ENCODE measurements around the gene ZNF736.
A peak's percentile ranks its signal among the peaks of the same experiment; 100 is the strongest.
"Not testable (repeated sequence)": the region's sequence is repeated elsewhere in the genome, so short reads cannot be mapped to it uniquely, and the experiment has no call there.

ZNF736 gene

GRCh38 chr7:64313740-64314491, at the start of gene ZNF736:
ZNF736 (plus strand) TSS chr7:64313961; CDS start chr7:64314151, 190 bp downstream.
- no peaks in the 10 kb centered on the region for H3K9me3 Mint-ChIP-seq
- peaks cover 4% of the 10 kb centered on the region for H3K36me3 Mint-ChIP-seq
- H3K27ac Mint-ChIP-seq: peak within 1 kb of the TSS; percentile 95
- H3K27me3 Mint-ChIP-seq: no peaks in the 10 kb centered on the region
- peak; percentile 100 for ATAC-seq
- H3K4me3 Mint-ChIP-seq: peak within 1 kb of the TSS; percentile 96
- peaks cover 30% of the 10 kb centered on the region for H3K4me1 Mint-ChIP-seq

GRCh38 chr7:64266341-64266919, 47.3 kb upstream of the ZNF736 start:
- H3K4me1 Mint-ChIP-seq: no peaks in the 10 kb centered on the region
- no peak for ATAC-seq
- H3K27ac Mint-ChIP-seq: no peak overlapping the region
- H3K4me3 Mint-ChIP-seq: no peak overlapping the region
- H3K36me3 Mint-ChIP-seq: peaks cover 13% of the 10 kb centered on the region
- peaks cover 16% of the 10 kb centered on the region for H3K9me3 Mint-ChIP-seq
- no peaks in the 10 kb centered on the region for H3K27me3 Mint-ChIP-seq

DNA sequence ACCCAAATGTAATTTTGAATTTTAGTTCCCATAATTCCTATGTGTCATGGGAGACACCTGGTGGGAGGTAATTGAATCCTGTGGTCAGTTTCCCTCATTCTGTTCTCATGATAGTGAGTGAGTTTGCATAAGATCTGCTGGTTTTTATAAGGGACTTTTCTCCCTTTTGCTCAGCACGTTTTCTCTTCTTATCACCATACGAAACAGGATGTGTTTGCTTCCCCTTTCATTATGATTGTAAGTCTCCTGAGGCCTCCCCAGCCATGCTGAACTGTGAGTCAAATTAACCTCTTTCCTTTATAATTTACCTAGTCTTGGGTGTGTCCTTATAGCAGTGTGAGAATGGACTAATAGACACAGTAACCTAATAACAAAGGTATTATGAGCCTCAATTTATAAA, 36.1 kb upstream of the ZNF736 start:
- H3K36me3 Mint-ChIP-seq: no peaks in the 10 kb centered on the region
- no peaks in the 10 kb centered on the region for H3K4me1 Mint-ChIP-seq
- no peak overlapping the region for H3K27ac Mint-ChIP-seq
- H3K9me3 Mint-ChIP-seq: peaks cover 7% of the 10 kb centered on the region
- no peaks in the 10 kb centered on the region for H3K27me3 Mint-ChIP-seq
- no peak overlapping the region for H3K4me3 Mint-ChIP-seq
- ATAC-seq: no peak

DNA sequence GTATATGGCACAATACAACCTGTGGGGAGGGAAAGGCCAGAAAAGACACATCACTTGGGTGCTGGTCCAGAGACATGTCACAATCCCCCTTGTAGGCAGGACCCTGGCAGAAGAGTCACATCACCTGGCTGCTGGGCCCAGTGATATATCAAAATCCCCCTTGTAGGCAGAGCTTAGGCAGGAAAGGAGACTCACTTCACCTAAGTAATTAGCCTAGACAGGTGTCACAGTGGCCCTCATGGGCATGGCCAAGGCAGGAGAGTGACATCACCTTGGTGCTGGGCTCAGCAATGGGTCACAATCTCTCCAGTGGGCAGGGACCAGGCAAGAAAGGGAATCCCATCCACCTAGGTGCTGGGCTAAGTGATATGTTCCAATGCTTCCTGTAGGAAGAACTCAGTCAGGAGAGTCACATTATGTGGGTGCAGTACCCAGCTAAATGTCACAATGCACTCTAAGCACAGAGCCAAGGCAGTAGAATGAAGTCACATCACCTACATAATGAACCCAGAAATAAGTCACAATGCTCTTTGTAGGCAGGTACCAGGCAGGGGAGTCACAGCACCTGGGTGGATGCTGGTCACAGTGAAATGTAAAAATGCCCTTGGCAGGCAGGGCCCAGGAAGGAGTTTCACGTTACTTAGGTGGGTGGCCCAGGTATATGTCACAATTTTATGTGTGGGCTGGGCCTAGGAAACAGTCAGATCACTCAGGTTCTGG, 18.9 kb upstream of the ZNF736 start:
- H3K27me3 Mint-ChIP-seq: no peaks in the 10 kb centered on the region
- no peak overlapping the region for H3K4me3 Mint-ChIP-seq
- no peaks in the 10 kb centered on the region for H3K9me3 Mint-ChIP-seq
- no peak for ATAC-seq
- H3K4me1 Mint-ChIP-seq: no peaks in the 10 kb centered on the region
- no peaks in the 10 kb centered on the region for H3K36me3 Mint-ChIP-seq
- H3K27ac Mint-ChIP-seq: no peak overlapping the region

GRCh38 chr7:64297418-64297817, 16.3 kb upstream of the ZNF736 start:
- H3K9me3 Mint-ChIP-seq, H3K36me3 Mint-ChIP-seq, H3K4me1 Mint-ChIP-seq, H3K27me3 Mint-ChIP-seq, H3K27ac Mint-ChIP-seq, H3K4me3 Mint-ChIP-seq: not testable (repeated sequence)
- peak; percentile 25 for ATAC-seq

- H3K27ac Mint-ChIP-seq: no peak overlapping the region
- H3K4me1 Mint-ChIP-seq: peaks cover 19% of the 10 kb centered on the region
- H3K36me3 Mint-ChIP-seq: peaks cover 9% of the 10 kb centered on the region
- no peak overlapping the region for H3K4me3 Mint-ChIP-seq
- no peak for ATAC-seq
- no peaks in the 10 kb centered on the region for H3K27me3 Mint-ChIP-seq
- H3K9me3 Mint-ChIP-seq: peaks cover 3% of the 10 kb centered on the region
Observed at GRCh38 chr7:64300641-64301405, 12.9 kb upstream of the ZNF736 start.

DNA sequence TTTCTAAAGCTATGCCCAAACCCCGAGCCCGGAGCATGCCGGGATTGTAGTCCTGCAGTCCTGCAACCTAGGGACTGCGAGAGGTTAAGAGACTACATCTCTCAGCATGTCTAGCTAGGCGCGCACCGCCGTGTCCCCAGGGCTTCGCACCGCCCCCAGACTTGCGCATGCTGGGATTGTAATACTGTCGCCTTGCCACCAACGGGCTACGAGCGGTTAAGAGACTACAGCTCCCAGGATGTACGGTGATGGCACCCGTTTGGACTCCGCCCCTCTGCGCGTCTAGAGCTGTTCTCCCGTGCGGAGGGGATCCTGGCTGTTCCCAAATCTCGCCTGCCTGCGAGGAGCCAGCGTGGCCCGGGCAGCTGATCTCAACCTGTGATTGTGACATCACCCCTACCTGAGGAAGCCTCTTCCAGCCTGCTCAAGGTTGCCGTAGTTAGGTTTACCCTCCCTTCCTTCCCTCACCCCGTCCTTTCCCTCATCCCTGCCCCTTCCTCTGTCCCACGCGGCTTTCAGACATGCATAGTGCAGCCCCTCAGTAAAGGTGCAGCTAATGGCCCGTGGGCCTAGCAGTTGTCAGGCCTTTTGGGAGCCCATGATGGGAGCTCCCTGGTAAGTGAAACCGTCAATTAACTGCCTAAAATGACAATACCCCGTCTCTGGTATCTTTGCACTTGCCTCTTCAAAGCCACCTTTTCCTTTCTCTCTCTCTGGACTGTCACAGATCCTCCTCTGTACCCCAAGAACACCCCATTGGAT, 6.3 kb upstream of the ZNF736 start:
- Mint-ChIP-seq H3K4me1 (peaks cover 42% of the 10 kb centered on the region), H3K4me3 (peak overlapping the region; percentile 91), H3K27ac (peak overlapping the region; percentile 93), H3K9me3 (no peaks in the 10 kb centered on the region), H3K36me3 (peaks cover 1% of the 10 kb centered on the region), H3K27me3 (no peaks in the 10 kb centered on the region)
- ATAC-seq: peak; percentile 99

DNA sequence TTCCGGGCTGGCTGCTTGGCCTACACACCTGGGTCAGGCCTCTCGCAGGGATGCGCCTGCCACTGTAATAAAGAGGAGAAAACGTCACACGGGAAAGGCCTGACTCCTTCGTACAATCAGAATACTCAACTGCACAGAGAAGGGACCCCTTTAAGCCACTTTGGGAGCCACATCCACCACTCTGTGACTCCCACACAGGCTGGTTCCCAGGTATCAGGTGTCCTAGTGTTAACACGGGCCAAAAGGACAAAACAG, 5.8 kb upstream of the ZNF736 start:
- no peaks in the 10 kb centered on the region for H3K27me3 Mint-ChIP-seq
- ATAC-seq: no peak

GRCh38 chr7:64310426-64310825, 3.3 kb upstream of the ZNF736 start:
- H3K9me3 Mint-ChIP-seq: no peaks in the 10 kb centered on the region
- no peak for ATAC-seq
- no peak overlapping the region for H3K27ac Mint-ChIP-seq
- H3K27me3 Mint-ChIP-seq: no peaks in the 10 kb centered on the region
- H3K4me3 Mint-ChIP-seq: no peak overlapping the region
- H3K36me3 Mint-ChIP-seq: no peaks in the 10 kb centered on the region
- H3K4me1 Mint-ChIP-seq: peaks cover 42% of the 10 kb centered on the region

More for the DNA sequence above, 5.8 kb upstream of the ZNF736 start:
- Mint-ChIP-seq H3K36me3 (no peaks in the 10 kb centered on the region), H3K27ac (peak overlapping the region; percentile 93), H3K4me3 (peak overlapping the region; percentile 91), H3K4me1 (peaks cover 44% of the 10 kb centered on the region), H3K9me3 (no peaks in the 10 kb centered on the region)

- H3K36me3 Mint-ChIP-seq: no peaks in the 10 kb centered on the region
- no peaks in the 10 kb centered on the region for H3K9me3 Mint-ChIP-seq
- peak overlapping the region; percentile 95 for H3K27ac Mint-ChIP-seq
- H3K4me1 Mint-ChIP-seq: peaks cover 29% of the 10 kb centered on the region
- ATAC-seq: no peak
- H3K4me3 Mint-ChIP-seq: no peak overlapping the region
- no peaks in the 10 kb centered on the region for H3K27me3 Mint-ChIP-seq
Observed at GRCh38 chr7:64312826-64313225, 935 bp upstream of the ZNF736 start.

GRCh38 chr7:64314566-64314965, 805 bp downstream of the ZNF736 start:
- peaks cover 7% of the 10 kb centered on the region for H3K36me3 Mint-ChIP-seq
- peak overlapping the region; percentile 95 for H3K27ac Mint-ChIP-seq
- no peaks in the 10 kb centered on the region for H3K27me3 Mint-ChIP-seq
- peak overlapping the region; percentile 96 for H3K4me3 Mint-ChIP-seq
- no peak for ATAC-seq
- H3K9me3 Mint-ChIP-seq: no peaks in the 10 kb centered on the region
- H3K4me1 Mint-ChIP-seq: peaks cover 33% of the 10 kb centered on the region

- not testable (repeated sequence) for H3K9me3 Mint-ChIP-seq, H3K36me3 Mint-ChIP-seq, ATAC-seq, H3K27ac Mint-ChIP-seq, H3K27me3 Mint-ChIP-seq
- H3K4me3 Mint-ChIP-seq: peak overlapping the region; percentile 38
- peaks cover 44% of the 10 kb centered on the region for H3K4me1 Mint-ChIP-seq
Observed at GRCh38 chr7:64316031-64316742, 2.4 kb downstream of the ZNF736 start.

GRCh38 chr7:64320547-64321513, 7.1 kb downstream of the ZNF736 start:
- Mint-ChIP-seq H3K4me1 (peaks cover 31% of the 10 kb centered on the region), H3K9me3 (peaks cover 3% of the 10 kb centered on the region)

More at GRCh38 chr7:64320547-64321513, 7.1 kb downstream of the ZNF736 start:
- Mint-ChIP-seq H3K4me3 (no peak overlapping the region), H3K27ac (peak overlapping the region; percentile 64), H3K27me3 (no peaks in the 10 kb centered on the region), H3K36me3 (peaks cover 43% of the 10 kb centered on the region)
- peak; percentile 59 for ATAC-seq
